ENCODE measurements around the gene ASNS. TPM values are rescaled to one million over a fixed set of nuclear protein-coding genes. Genes with fewer than 3 reads are reported as not detected.
"Not testable (repeated sequence)": the region's sequence is repeated elsewhere in the genome, so short reads cannot be mapped to it uniquely, and the experiment has no call there.

ASNS gene
- total and polyA plus RNA-seq, 2 donors from 2014 or later: 15.7 to 34.1 TPM

- H3K4me3 ChIP-seq (ENCODE audit: low read length in 3 of 3); H3K9me3 ChIP-seq (ENCODE audit: control insufficient read depth in 2 of 3, insufficient read depth in 1 of 3, low read length in 3 of 3); H3K27ac ChIP-seq (ENCODE audit: low read depth in 2 of 2, low read length in 2 of 2); H3K36me3 ChIP-seq (ENCODE audit: control insufficient read depth in 2 of 3, insufficient read depth in 3 of 3, low read length in 3 of 3); DNase-seq; H3K4me1 ChIP-seq (ENCODE audit: control insufficient read depth in 2 of 3, insufficient read depth in 2 of 3, low read depth in 1 of 3, low read length in 3 of 3); H3K27me3 ChIP-seq (ENCODE audit: control insufficient read depth, insufficient read depth, low read length); intact Hi-C loops (cut with DNase I); H3K9ac ChIP-seq (ENCODE audit: low read length in 3 of 3); FAIRE-seq: not testable (repeated sequence)
Measured at GRCh38 chr7:97879527-97879926, 7.3 kb upstream of the ASNS start.

- H3K4me1 ChIP-seq (ENCODE audit: control insufficient read depth in 2 of 3, insufficient read depth in 2 of 3, low read depth in 1 of 3, low read length in 3 of 3); H3K36me3 ChIP-seq (ENCODE audit: control insufficient read depth in 2 of 3, insufficient read depth in 3 of 3, low read length in 3 of 3); H3K4me3 ChIP-seq (ENCODE audit: low read length in 3 of 3); H3K9me3 ChIP-seq (ENCODE audit: control insufficient read depth in 2 of 3, insufficient read depth in 1 of 3, low read length in 3 of 3); intact Hi-C loops (cut with DNase I); FAIRE-seq; H3K27me3 ChIP-seq (ENCODE audit: control insufficient read depth, insufficient read depth, low read length); DNase-seq; H3K27ac ChIP-seq (ENCODE audit: low read depth in 2 of 2, low read length in 2 of 2); H3K9ac ChIP-seq (ENCODE audit: low read length in 3 of 3): not testable (repeated sequence)
Measured at GRCh38 chr7:97874894-97875293, 2.7 kb upstream of the ASNS start.

- no peak for TF ChIP-seq CTCF (IDR thresholded peaks at IDR 0.05; ENCODE audit: borderline replicate concordance, extremely low read depth, insufficient read depth)
- intact Hi-C loops (cut with DNase I): no loop called here
- FAIRE-seq: no peak
Measured at GRCh38 chr7:97873606-97874005, 1.4 kb upstream of the ASNS start.

GRCh38 chr7:97871659-97872024, 566 bp downstream of the ASNS start:
- Histone ChIP-seq H3K9me3 (ENCODE audit: control insufficient read depth in 2 of 3, insufficient read depth in 1 of 3, low read length in 3 of 3) (no peaks in the 10 kb centered on the region), H3K27ac (ENCODE audit: low read depth in 2 of 2, low read length in 2 of 2) (no peak overlapping the region), H3K9ac (ENCODE audit: low read length in 3 of 3) (peak overlapping the region; percentile 35 to 40 (median 35)), H3K36me3 (ENCODE audit: control insufficient read depth in 2 of 3, insufficient read depth in 3 of 3, low read length in 3 of 3) (no peaks in the 10 kb centered on the region), H3K4me1 (ENCODE audit: control insufficient read depth in 2 of 3, insufficient read depth in 2 of 3, low read depth in 1 of 3, low read length in 3 of 3) (no peaks in the 10 kb centered on the region), H3K4me3 (ENCODE audit: low read length in 3 of 3) (peak overlapping the region; percentile 69 to 72 (median 71)), H3K27me3 (ENCODE audit: control insufficient read depth, insufficient read depth, low read length) (no peaks in the 10 kb centered on the region)
- intact Hi-C loops (cut with DNase I): no loop called here
- no peak for TF ChIP-seq CTCF (IDR thresholded peaks at IDR 0.05; ENCODE audit: borderline replicate concordance, extremely low read depth, insufficient read depth)
- DNase-seq (peak in 1 of 5 donors; percentile 28), FAIRE-seq (no peak)

More at GRCh38 chr7:97873606-97874005, 1.4 kb upstream of the ASNS start:
- Histone ChIP-seq H3K36me3 (ENCODE audit: control insufficient read depth in 2 of 3, insufficient read depth in 3 of 3, low read length in 3 of 3) (no peaks in the 10 kb centered on the region), H3K9me3 (ENCODE audit: control insufficient read depth in 2 of 3, insufficient read depth in 1 of 3, low read length in 3 of 3) (no peaks in the 10 kb centered on the region), H3K4me1 (ENCODE audit: control insufficient read depth in 2 of 3, insufficient read depth in 2 of 3, low read depth in 1 of 3, low read length in 3 of 3) (no peaks in the 10 kb centered on the region), H3K9ac (ENCODE audit: low read length in 3 of 3) (no peak overlapping the region), H3K27me3 (ENCODE audit: control insufficient read depth, insufficient read depth, low read length) (no peaks in the 10 kb centered on the region), H3K27ac (ENCODE audit: low read depth in 2 of 2, low read length in 2 of 2) (no peak overlapping the region), H3K4me3 (ENCODE audit: low read length in 3 of 3) (no peak overlapping the region)
- no peak for DNase-seq

GRCh38 chr7:97868788-97869187, 3.4 kb downstream of the ASNS start:
- Histone ChIP-seq H3K4me3 (ENCODE audit: low read length in 3 of 3) (no peak overlapping the region), H3K36me3 (ENCODE audit: control insufficient read depth in 2 of 3, insufficient read depth in 3 of 3, low read length in 3 of 3) (no peaks in the 10 kb centered on the region), H3K27ac (ENCODE audit: low read depth in 2 of 2, low read length in 2 of 2) (no peak overlapping the region), H3K27me3 (ENCODE audit: control insufficient read depth, insufficient read depth, low read length) (no peaks in the 10 kb centered on the region), H3K4me1 (ENCODE audit: control insufficient read depth in 2 of 3, insufficient read depth in 2 of 3, low read depth in 1 of 3, low read length in 3 of 3) (no peaks in the 10 kb centered on the region), H3K9me3 (ENCODE audit: control insufficient read depth in 2 of 3, insufficient read depth in 1 of 3, low read length in 3 of 3) (no peaks in the 10 kb centered on the region), H3K9ac (ENCODE audit: low read length in 3 of 3) (no peak overlapping the region)
- FAIRE-seq (no peak), DNase-seq (no peak)
- TF ChIP-seq CTCF (IDR thresholded peaks at IDR 0.05; ENCODE audit: borderline replicate concordance, extremely low read depth, insufficient read depth): no peak
- intact Hi-C loops (cut with DNase I): no loop called here
